B cell (primary cell): Measurements from ENCODE around the gene SEC14L1. TPM values are rescaled to one million over a fixed set of nuclear protein-coding genes. Genes with fewer than 3 reads are reported as not detected.

ENCODE experiments used
- ATAC-seq: fragments of 200-7000 bp; cut with Tn5 transposase; one replicate; pipeline ENCODE4 v1.10.0; 2021; ENCODE audit warnings: low read depth, mild to moderate bottlenecking, moderate number of reproducible peaks, moderate library complexity
- CTCF ChIA-PET: fragments of 350-600 bp; sonication (Branson Sonifier 250); formaldehyde crosslinking; loops from one replicate; lab custom pipeline; 2021; ENCODE audit warnings: antibody characterized with exemption, inconsistent platforms; lab: Charles Lee
- POLR2A ChIA-PET: fragments of 350-600 bp; sonication (Branson Sonifier 250); formaldehyde crosslinking; loops from one replicate; lab custom pipeline; 2021; ENCODE audit warnings: antibody characterized with exemption; lab: Charles Lee
- DNase-seq: peaks from one replicate; pipeline ENCODE4 v3.0.0; 2013
- H2AFZ ChIP-seq: 2 replicates; pipeline ENCODE4 v1.6.1; 2012; ENCODE audit warnings: mild to moderate bottlenecking, low read depth, low read length; ENCODE audit not compliant: insufficient read depth, poor library complexity, severe bottlenecking
- H3K27ac ChIP-seq, 2 donors: 1 replicate in 1 of 2; 2 replicates in 1 of 2; pipeline ENCODE4 v1.5.1; 2012 to 2013; ENCODE audit warnings: low read length in 2 of 2, mild to moderate bottlenecking in 2 of 2, moderate library complexity in 1 of 2
- H3K27me3 ChIP-seq, 4 experiments: fragments of 200-600 bp in 1 of 4; sonication (generic) in 1 of 4; replicated peaks in 1 of 4; 1 replicate in 2 of 4; 2 replicates in 2 of 4; pipeline versions ENCODE4 v1.6.1 to v1.7.0; 2013 to 2016; ENCODE audit warnings: low read length in 3 of 4, mild to moderate bottlenecking in 2 of 4, mixed read lengths in 1 of 4, moderate library complexity in 1 of 4; ENCODE audit not compliant: insufficient read depth in 4 of 4, control insufficient read depth in 3 of 4; ENCODE audit errors: control extremely low read depth in 1 of 4
- H3K36me3 ChIP-seq, 2 experiments: replicated peaks in 1 of 2; 1 replicate in 1 of 2; 2 replicates in 1 of 2; pipeline versions ENCODE4 v1.6.1 to v1.7.1; 2013; ENCODE audit warnings: low read length in 1 of 2; ENCODE audit not compliant: insufficient read depth in 2 of 2, control insufficient read depth in 1 of 2; ENCODE audit errors: control extremely low read depth in 1 of 2, extremely low read depth in 1 of 2
- H3K4me1 ChIP-seq, 2 donors: fragments of 200-600 bp in 1 of 2; sonication (generic) in 1 of 2; 1 replicate in 1 of 2; 2 replicates in 1 of 2; pipeline versions ENCODE4 v1.5.1 to v1.6.1; 2013 to 2017; ENCODE audit warnings: low read length in 2 of 2; ENCODE audit not compliant: control insufficient read depth in 2 of 2, insufficient read depth in 2 of 2
- H3K4me2 ChIP-seq: replicated peaks from 2 replicates; pipeline ENCODE3; 2012; ENCODE audit warnings: mild to moderate bottlenecking, low read depth, low read length; ENCODE audit not compliant: poor library complexity, severe bottlenecking
- H3K4me3 ChIP-seq, 5 experiments: fragments of 200-600 bp in 1 of 5; sonication (generic) in 1 of 5; 1 replicate in 3 of 5; 2 replicates in 2 of 5; pipeline versions ENCODE4 v1.5.1 to v1.7.0; 2011 to 2016; ENCODE audit warnings: low read length in 4 of 5, mild to moderate bottlenecking in 4 of 5, low read depth in 2 of 5, control low read depth in 1 of 5, moderate library complexity in 1 of 5; ENCODE audit not compliant: insufficient read depth in 1 of 5; ENCODE audit errors: control extremely low read depth in 1 of 5, extremely low read depth in 1 of 5
- H3K79me2 ChIP-seq: fragments of 200-600 bp; sonication (generic); one replicate; pipeline ENCODE4 v1.6.0; 2016; ENCODE audit warnings: low read length; ENCODE audit not compliant: control insufficient read depth, insufficient read depth
- H3K9ac ChIP-seq: fragments of 200-600 bp; sonication (generic); 2 replicates; pipeline ENCODE4 v1.6.1; 2017; ENCODE audit warnings: mild to moderate bottlenecking, low read length, moderate library complexity
- H3K9me3 ChIP-seq, 3 donors: one replicate each; pipeline versions ENCODE4 v1.6.1 to v1.7.1; 2013; ENCODE audit warnings: low read length in 2 of 3; ENCODE audit not compliant: control insufficient read depth in 2 of 3, insufficient read depth in 1 of 3; ENCODE audit errors: control extremely low read depth in 1 of 3
- H4K20me1 ChIP-seq: 2 replicates; pipeline ENCODE4 v1.6.0; 2012; ENCODE audit warnings: mild to moderate bottlenecking, low read length; ENCODE audit not compliant: insufficient read depth, control insufficient read depth, poor library complexity, severe bottlenecking
- H3K27ac Mint-ChIP-seq: one replicate; pipeline ENCODE4 v1.8.0; 2021; ENCODE audit warnings: mixed read lengths
- H3K27me3 Mint-ChIP-seq: one replicate; pipeline ENCODE4 v1.8.0; 2021; ENCODE audit warnings: mixed read lengths
- H3K4me1 Mint-ChIP-seq: one replicate; pipeline ENCODE4 v1.8.0; 2021; ENCODE audit warnings: mixed read lengths
- H3K4me3 Mint-ChIP-seq: one replicate; pipeline ENCODE4 v1.8.0; 2021; ENCODE audit warnings: mixed read lengths
- H3K9me3 Mint-ChIP-seq: one replicate; pipeline ENCODE4 v1.8.0; 2022; ENCODE audit warnings: mixed read lengths; ENCODE audit not compliant: insufficient read depth
- EZH2 ChIP-seq: IDR thresholded peaks from 2 replicates; pipeline ENCODE4 v1.6.1; 2012; ENCODE audit warnings: borderline replicate concordance, low read depth, mild to moderate bottlenecking, moderate library complexity, low read length; ENCODE audit not compliant: insufficient read depth, poor library complexity, severe bottlenecking
- WGBS: methylation state at CpG from one replicate; pipeline ENCODE4 v1.1.5; 2013; ENCODE audit warnings: missing lambda C conversion rate; ENCODE audit not compliant: insufficient coverage; 5-methylcytosine and 5-hydroxymethylcytosine counted together
- intact Hi-C: fragments of 100-400 bp; cut with micrococcal nuclease; formaldehyde crosslinking; loops from one replicate; pipeline ENCODE4 v1.10.0; 2022
- polyA plus RNA-seq: library from polyadenylated mRNA; depleted of rRNA; stranded (reverse); fragments of >200 nt; gene quantifications from 2 replicates; pipeline ENCODE4 v1.2.3, GENCODE V29; 2012
- total RNA-seq, 2 donors: library from RNA; stranded (reverse); fragments of 120-200 nt in 1 of 2; gene quantifications; 1 replicate in 1 of 2; 2 replicates in 1 of 2; pipeline versions ENCODE4 v1.2.3 to v1.2.4, GENCODE V29; 2013 to 2022
- TF ChIP-seq, protein P1 (sequence below): fragments of 200-600 bp; IDR thresholded peaks from one replicate; pipeline ENCODE4 v1.8.0; 2022; ENCODE audit warnings: antibody characterized with exemption, mild to moderate bottlenecking

SEC14L1 gene
- total and polyA plus RNA-seq, 2 donors (not counting 1 experiment from before 2014, with no cell fraction given) = 37.7 to 103 TPM

DNA sequence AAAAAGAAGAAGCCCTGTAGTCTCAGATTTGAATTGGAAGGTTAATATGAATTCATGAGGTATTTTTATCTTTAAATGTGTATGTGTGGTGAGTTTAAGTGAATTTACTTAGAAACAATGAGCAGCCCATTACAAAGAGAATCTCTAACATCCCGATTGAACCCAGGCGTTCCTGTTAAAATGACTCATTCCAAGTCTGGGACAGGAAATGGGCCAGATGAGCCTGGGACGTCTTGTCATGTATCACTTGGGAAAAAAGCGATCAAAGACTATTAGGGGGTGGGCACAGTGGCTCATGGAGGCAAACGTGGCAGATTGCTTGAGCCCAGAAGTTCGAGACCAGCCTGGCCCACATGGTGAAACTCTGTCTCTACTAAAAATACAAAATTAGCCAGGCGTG is 81.6 kb downstream of the SEC14L1 start:
- Histone ChIP-seq H3K4me3 (no peak overlapping the region), H4K20me1 (no peaks in the 10 kb centered on the region), H3K9me3 (peaks cover 0 to 39% (median 13%) of the 10 kb centered on the region in 3 donors), H3K4me2 (no peak overlapping the region), H3K79me2 (no peaks in the 10 kb centered on the region), H3K36me3 (peaks cover 0 to 7% of the 10 kb centered on the region in 2 experiments), H2AFZ (no peak overlapping the region), H3K27me3 (no peaks in the 10 kb centered on the region), H3K27ac (no peak overlapping the region), H3K4me1 (no peaks in the 10 kb centered on the region), H3K9ac (no peak overlapping the region)
- intact Hi-C loops = no loop called here
- no peak for DNase-seq
- no peak for ATAC-seq
- WGBS = 93% methylated on average over 6 of the region's 7 CpGs
- ChIA-PET POLR2A (interaction anchor here (0.7 kb wide), 1 partner anchor 101 kb away, joined by 4 read pairs; no protein-coding TSS in a partner anchor), CTCF (no interaction called here)
- peaks cover 3% of the 10 kb centered on the region for H3K9me3 Mint-ChIP-seq
- no peaks in the 10 kb centered on the region for H3K4me1 Mint-ChIP-seq
- H3K27ac Mint-ChIP-seq = no peak overlapping the region
- H3K4me3 Mint-ChIP-seq = no peak overlapping the region
- no peaks in the 10 kb centered on the region for H3K27me3 Mint-ChIP-seq
- TF ChIP-seq, protein P1, sequence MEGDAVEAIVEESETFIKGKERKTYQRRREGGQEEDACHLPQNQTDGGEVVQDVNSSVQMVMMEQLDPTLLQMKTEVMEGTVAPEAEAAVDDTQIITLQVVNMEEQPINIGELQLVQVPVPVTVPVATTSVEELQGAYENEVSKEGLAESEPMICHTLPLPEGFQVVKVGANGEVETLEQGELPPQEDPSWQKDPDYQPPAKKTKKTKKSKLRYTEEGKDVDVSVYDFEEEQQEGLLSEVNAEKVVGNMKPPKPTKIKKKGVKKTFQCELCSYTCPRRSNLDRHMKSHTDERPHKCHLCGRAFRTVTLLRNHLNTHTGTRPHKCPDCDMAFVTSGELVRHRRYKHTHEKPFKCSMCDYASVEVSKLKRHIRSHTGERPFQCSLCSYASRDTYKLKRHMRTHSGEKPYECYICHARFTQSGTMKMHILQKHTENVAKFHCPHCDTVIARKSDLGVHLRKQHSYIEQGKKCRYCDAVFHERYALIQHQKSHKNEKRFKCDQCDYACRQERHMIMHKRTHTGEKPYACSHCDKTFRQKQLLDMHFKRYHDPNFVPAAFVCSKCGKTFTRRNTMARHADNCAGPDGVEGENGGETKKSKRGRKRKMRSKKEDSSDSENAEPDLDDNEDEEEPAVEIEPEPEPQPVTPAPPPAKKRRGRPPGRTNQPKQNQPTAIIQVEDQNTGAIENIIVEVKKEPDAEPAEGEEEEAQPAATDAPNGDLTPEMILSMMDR = no peak
- no peak for TF ChIP-seq EZH2

DNA sequence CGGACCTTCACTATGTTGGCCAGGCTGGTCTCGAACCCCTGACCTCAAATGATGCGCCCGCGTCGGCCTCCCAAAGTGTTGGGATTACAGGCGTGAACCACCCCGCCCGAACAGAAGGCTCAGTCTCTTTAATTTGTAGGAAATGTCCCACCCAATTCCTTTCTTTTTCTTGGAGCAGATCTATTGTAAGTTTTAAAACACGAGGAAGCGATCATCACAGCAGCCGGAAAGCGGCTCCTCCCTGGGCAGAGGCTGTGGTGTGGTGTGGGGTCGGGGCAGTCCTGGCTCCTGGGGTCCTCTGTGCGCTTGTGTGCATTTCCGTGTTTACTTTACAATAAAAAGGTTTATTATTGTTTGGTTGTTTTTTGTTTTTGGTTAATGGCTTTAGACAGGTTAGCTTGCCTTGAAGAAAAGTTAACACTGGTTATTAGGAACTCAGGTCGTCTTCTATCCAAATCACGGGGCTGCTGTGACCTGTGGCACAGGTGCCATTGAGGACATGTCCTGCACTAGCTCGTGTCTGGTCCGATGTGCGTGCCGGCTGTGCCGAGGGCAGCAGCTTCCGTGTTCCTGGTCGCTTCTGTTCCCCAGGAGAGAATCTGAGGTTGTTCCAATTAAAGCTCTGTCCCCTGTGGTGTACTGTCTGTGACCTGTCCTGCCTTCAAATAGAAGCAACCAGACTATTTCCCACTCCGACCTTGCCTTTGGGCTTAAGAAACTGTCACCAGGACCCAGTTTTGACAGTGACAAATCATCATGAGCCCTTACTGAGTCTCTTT is 83.1 kb downstream of the SEC14L1 start:
- intact Hi-C loops = no loop called here
- Mint-ChIP-seq H3K9me3 (peaks cover 3% of the 10 kb centered on the region), H3K27me3 (no peaks in the 10 kb centered on the region), H3K4me1 (no peaks in the 10 kb centered on the region), H3K4me3 (no peak overlapping the region), H3K27ac (no peak overlapping the region)
- Histone ChIP-seq H3K36me3 (no peaks in the 10 kb centered on the region), H3K4me3 (no peak overlapping the region), H3K4me2 (no peak overlapping the region), H3K27me3 (no peaks in the 10 kb centered on the region), H3K9ac (no peak overlapping the region), H3K79me2 (no peaks in the 10 kb centered on the region), H3K4me1 (no peaks in the 10 kb centered on the region), H3K27ac (no peak overlapping the region), H2AFZ (no peak overlapping the region), H4K20me1 (no peaks in the 10 kb centered on the region), H3K9me3 (peaks cover 0 to 43% (median 13%) of the 10 kb centered on the region in 3 donors)
- no peak for TF ChIP-seq EZH2
- TF ChIP-seq, protein P1 = no peak
- ATAC-seq = no peak
- 99% methylated on average over 12 of the region's 26 CpGs for WGBS
- DNase-seq = no peak
- ChIA-PET POLR2A (no interaction called here), CTCF (no interaction called here)
